Fibroblast of pulmonary artery (primary cell): ENCODE measurements around the gene TMEM44.
"Not testable (repeated sequence)": the region's sequence is repeated elsewhere in the genome, so short reads cannot be mapped to it uniquely, and the experiment has no call there.

Experiments
- DNase-seq: peaks from one replicate; pipeline ENCODE4 v3.0.0-alpha.2; 2010; ENCODE audit warnings: low read depth
- H3K4me3 ChIP-seq: replicated peaks from 2 replicates; pipeline ENCODE4 v1.5.1; 2011; ENCODE audit warnings: low read depth, mild to moderate bottlenecking, control low read depth, low read length, moderate library complexity
- TF ChIP-seq, protein P1 (sequence below): IDR thresholded peaks from 2 replicates; pipeline ENCODE4 v1.5.1; 2011; ENCODE audit warnings: mild to moderate bottlenecking, control low read depth, low read length, inconsistent platforms; ENCODE audit errors: missing control alignments

TMEM44 gene

DNA sequence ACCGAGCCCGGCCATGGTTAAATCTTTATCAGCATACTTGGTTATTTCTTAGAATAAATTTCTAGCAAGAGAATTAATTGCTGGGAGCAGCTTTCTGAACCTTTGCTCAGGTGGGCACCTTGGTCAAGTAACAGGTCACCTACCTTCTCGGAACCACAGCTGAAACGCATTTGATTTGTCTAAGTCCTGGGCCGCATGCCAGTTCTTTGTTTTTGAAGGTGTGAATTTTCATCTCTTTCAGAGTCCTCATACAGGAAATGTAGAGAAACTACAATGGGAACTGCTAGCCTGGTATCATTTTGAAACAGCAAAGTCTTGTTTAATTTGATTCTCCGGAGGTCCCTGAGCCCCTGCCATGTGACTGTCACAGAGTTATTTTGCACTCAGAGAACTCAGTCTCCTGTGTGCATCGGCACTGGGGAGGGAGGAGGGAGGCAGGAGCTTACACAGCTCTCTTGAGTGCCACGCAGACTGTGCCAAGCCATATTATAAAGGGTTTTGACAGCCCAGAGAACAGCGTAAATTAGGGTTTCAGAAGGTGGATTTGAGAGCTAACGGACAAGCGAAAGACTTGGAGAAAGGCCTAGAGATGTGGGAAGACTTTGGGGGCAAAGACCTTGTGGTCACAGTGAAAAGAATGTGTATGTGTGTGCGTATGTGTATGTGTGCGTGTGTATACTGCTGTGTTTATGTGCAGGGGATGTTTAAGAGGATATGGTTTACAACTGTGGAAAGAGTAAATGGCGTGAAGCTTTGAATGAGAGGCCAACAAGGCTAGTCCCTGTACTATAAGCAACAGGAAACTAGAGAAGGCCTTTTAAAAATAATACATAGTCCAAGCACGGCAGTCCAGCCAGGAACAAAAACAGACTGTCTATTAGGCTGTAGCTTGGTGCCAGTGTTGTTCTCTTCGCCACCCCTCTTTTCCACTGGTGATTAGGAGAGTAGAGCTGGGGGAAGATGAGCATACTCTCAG is 84.6 kb downstream of the TMEM44 start:
- TF ChIP-seq, protein P1, sequence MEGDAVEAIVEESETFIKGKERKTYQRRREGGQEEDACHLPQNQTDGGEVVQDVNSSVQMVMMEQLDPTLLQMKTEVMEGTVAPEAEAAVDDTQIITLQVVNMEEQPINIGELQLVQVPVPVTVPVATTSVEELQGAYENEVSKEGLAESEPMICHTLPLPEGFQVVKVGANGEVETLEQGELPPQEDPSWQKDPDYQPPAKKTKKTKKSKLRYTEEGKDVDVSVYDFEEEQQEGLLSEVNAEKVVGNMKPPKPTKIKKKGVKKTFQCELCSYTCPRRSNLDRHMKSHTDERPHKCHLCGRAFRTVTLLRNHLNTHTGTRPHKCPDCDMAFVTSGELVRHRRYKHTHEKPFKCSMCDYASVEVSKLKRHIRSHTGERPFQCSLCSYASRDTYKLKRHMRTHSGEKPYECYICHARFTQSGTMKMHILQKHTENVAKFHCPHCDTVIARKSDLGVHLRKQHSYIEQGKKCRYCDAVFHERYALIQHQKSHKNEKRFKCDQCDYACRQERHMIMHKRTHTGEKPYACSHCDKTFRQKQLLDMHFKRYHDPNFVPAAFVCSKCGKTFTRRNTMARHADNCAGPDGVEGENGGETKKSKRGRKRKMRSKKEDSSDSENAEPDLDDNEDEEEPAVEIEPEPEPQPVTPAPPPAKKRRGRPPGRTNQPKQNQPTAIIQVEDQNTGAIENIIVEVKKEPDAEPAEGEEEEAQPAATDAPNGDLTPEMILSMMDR = no peak
- H3K4me3 ChIP-seq = no peak overlapping the region
- no peak for DNase-seq

DNA sequence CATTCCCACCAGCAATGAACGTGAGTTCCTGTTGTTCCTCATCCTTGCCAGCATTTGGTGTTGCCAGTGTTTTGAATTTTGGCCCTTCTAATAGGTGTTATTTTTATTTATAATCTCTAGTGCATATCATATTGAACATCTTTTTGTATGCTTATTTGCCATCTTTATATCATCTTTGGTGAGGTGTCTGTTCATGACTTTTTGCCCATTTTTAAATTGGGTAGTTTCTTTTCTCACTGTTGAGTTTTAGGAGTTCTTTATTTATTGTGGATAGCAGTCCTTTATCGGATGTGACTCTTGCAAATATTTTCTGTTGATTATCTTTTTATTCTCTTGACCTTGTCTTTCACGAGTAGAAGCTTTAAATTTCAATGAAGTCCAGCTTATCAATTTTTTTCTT is 86.2 kb downstream of the TMEM44 start:
- no peak overlapping the region for H3K4me3 ChIP-seq
- TF ChIP-seq, protein P1 = no peak
- no peak for DNase-seq

DNA sequence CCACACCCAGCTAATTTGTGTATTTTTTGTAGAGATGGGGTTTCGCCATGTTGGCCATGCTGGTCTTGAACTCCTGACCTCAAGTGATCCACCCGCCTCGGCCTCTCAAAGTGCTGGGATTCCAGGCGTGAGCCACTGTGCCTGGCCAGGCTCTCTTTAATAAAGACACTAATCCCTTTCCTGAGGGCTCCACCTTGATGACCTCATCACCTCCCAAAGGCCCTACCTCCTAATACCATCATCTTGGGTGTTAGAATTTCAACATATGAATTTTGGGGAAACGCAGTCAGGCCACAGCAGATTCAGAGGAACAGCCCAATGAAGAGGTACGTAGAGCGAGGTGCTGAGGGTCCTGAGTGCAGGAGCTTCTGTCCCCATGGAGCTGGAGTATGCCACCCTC is 87.7 kb downstream of the TMEM44 start:
- H3K4me3 ChIP-seq, DNase-seq: not testable (repeated sequence)

DNA sequence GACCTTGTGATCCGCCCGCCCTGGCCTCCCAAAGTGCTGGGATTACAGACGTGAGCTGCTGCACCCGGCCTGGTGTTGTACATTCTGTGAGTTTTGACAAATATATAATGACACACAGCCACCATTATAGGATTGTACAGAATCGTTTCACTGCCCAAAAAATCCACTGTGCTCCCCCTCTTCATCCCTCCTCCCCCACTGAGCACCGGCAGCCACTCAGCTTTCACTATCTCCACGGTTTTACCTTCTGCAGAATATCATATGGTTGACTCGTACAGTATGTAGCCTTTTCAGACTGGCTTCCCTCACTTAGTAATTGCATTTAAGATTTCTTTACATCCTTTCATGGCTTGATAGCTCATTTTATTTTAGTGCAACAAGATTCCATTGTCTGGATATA is 89.7 kb downstream of the TMEM44 start:
- no peak overlapping the region for H3K4me3 ChIP-seq
- DNase-seq = no peak
- TF ChIP-seq, protein P1 = no peak

DNA sequence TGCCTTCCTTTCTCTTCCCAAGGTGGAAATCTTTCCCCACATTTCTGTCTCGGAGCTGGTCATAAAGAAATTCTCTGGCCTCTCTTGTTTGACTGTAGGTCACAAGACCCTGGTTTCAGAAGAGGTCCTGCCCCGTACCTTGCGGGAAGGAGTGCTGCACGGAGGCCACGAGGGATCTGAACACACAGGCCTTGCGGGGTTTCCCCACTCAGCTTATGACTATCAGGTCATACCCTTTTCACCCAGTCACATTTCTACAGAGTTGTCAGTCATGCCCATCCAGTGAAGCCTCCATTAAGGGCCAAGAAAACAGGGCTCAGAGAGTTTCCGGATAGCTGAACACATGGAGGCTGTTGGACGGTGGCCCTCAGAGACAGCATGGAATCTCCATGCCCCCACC is 91.7 kb downstream of the TMEM44 start:
- no peak overlapping the region for H3K4me3 ChIP-seq
- no peak for DNase-seq
- TF ChIP-seq, protein P1 = no peak

DNA sequence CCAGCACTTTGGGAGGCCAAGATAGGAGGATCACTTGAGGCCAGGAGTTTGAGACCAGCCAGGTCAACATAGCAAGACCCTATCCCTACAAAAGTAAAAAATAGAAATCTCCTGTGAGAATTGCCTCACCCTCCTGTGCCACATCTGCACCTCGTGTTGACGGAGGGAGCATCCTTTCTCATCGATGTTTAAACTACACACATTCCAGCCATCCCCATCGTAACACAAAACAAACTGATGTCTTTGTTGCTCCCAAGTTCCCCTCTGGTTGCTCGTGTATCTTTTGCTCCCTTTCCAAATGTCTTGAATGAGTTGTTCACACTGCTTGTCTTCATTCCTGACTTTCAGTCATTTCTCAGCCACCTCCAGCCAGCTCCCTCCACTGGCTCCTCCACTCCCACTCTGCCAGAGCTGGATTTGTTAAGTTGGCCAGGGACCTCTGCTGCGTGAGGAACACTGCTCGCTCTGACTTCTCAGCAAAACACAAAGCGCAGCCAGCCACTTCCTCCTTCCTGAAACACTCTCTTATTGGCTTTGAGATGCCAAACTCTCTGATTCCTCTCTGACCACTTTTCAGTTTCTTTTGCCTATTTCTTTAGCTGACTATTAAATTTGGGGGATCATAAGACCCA is 92.8 kb downstream of the TMEM44 start:
- DNase-seq = peak; percentile 39
- no peak overlapping the region for H3K4me3 ChIP-seq
- TF ChIP-seq, protein P1 = no peak

DNA sequence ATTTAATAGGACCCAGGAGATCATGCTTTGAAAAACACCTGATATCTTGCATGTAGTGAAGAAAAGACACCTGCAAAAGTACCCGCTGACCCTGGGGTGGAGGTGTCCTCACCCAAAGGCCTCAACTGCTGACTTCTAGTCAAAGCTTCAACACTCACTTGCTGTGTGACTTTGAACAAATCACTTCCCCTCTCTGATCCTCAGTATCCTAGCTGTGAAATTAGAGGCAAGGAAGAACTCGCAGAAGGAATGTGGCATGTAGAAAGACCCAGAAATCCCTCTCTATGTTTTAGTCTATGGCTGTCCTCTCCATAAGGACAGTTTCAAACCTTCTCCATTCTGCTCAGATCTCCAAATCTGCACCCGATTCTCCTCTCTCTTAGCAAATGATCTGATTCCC is 93.7 kb downstream of the TMEM44 start:
- DNase-seq = no peak
- H3K4me3 ChIP-seq = no peak overlapping the region
- TF ChIP-seq, protein P1 = no peak
